Ramos (cell line): ENCODE results near the gene WNT7B.

ENCODE experiments used
- in situ Hi-C: fragments of 300-500 bp; cut with MboI; formaldehyde crosslinking; loops from one replicate; pipeline ENCODE4 v1.14.3; 2022; ENCODE audit warnings: low sequenced_read_pairs; ENCODE audit not compliant: unreplicated experiment

WNT7B gene

GRCh38 chr22:45962756-45963324 lies 14.1 kb downstream of the WNT7B start:
- in situ Hi-C loops, result no loop called here

DNA sequence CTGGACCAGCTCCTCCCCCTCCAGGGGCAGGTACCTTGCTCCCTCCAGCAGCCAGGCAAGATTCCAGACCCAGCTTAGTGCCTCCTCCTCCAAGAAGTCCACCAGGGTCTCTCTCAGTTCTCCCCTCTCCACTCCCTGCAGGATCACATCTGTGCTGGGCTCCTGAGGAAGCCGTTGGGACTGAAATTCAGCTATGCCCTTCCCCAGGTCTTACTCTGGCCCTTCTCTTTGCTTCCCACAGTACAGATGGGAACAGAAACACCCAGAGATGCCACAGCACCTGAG lies 14.6 kb downstream of the WNT7B start:
- in situ Hi-C loops, result no loop called here

- in situ Hi-C loops, result no loop called here
Measured at GRCh38 chr22:45961679-45962433, 15.1 kb downstream of the WNT7B start.

GRCh38 chr22:45960477-45961386 lies 16.2 kb downstream of the WNT7B start:
- in situ Hi-C loops, result no loop called here

- in situ Hi-C loops, result no loop called here
Measured at GRCh38 chr22:45959719-45960476, 17.1 kb downstream of the WNT7B start.

GRCh38 chr22:45958971-45959370 lies 18.0 kb downstream of the WNT7B start:
- in situ Hi-C loops, result no loop called here

GRCh38 chr22:45957826-45958225 lies 19.1 kb downstream of the WNT7B start:
- in situ Hi-C loops, result no loop called here

GRCh38 chr22:45953178-45953577 lies 23.8 kb downstream of the WNT7B start:
- in situ Hi-C loops, result no loop called here

GRCh38 chr22:45952553-45952952 lies 24.4 kb downstream of the WNT7B start:
- in situ Hi-C loops, result no loop called here

DNA sequence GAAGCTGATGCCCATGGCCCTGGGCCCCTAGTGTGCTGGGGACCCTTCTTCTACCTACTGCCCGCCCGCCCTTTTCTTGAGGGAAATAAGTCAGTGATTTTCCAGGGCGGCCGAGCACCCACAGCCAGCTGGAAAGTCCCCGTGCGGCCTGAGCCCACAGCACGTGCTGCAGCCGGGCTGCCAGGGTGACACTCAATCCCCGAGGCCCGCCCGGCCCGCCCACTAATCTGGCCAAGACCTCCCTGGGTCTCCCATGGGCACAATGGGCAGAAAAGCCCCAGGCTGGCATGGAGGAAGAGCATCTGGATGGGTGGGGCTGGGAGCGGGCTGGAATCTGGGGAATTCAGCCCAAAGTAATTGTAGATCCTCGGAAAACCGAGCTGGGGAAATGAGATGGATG lies 24.8 kb downstream of the WNT7B start:
- in situ Hi-C loops, result no loop called here

DNA sequence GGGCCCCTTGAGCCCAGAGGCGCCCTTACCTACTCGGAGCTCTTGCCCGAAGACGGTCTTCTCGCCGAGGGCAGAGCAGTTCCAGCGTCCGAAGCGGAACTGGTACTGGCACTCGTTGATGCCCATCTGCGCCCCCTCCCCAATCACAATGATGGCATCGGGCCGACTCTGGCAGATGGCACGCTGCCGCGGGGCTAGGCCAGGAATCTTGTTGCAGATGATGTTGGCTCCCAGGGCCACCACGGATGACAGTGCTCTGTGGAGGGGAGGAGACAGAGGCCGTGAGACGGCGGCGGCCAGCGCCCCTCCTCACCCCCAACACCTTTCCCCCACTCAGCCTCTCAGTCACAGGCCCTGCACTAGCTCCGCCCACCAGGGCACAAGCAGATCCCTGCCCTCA lies 27.1 kb downstream of the WNT7B start:
- in situ Hi-C loops, result no loop called here

GRCh38 chr22:45949258-45949870 lies 27.6 kb downstream of the WNT7B start:
- in situ Hi-C loops, result no loop called here

DNA sequence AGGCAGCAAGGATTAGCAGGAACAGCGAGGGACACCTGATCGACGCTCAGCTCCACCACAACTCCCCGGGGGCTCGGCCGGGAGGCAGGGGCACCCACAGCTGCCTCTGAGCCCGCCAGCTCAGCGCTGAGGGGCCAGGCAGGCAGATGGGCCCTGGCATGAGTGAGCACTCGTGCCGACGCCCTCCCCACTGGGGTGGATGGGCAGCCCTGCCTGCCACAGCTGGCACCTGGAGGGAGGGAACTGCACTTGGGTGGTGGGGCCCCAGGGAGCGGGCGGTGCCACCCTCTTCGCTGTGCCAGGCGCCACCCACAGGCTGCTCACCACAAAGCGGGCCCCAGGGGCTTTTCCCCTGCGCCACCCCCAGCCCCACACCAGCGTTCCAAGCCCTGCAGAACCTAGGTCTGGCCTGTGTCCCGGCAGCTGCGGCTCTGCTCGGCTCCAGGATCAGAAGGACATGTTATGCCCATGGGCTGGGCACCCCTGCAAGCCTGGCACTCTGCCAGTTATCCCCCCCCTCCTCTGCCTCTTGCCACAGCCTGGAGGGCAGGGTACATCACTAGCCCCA lies 28.8 kb downstream of the WNT7B start:
- in situ Hi-C loops, result no loop called here

GRCh38 chr22:45946805-45947600 lies 30.0 kb downstream of the WNT7B start:
- in situ Hi-C loops, result no loop called here

DNA sequence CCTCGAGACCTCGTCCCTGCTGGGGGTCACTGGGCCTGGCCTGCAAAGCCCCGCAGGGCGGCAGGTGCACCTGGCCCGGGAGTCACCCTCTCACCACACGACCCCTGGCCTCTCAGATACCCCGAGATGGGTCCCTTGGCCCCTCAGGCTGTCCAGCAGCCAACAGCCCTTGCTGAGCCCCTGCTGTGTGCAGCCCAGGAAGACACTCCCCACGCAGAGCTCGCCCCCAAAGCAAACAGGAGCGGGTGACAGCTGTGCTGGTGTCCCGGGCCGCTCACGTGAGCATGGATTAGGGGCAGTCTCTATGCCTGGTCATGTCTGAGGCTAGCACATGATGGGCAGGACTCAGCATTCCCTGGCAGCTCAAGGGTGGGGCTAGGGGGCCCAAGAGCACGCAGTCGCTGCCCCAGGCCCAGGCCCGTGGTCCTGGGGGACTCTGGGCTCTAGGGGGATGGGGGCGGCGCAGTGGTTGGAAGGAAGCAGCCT lies 31.3 kb downstream of the WNT7B start:
- in situ Hi-C loops, result no loop called here

DNA sequence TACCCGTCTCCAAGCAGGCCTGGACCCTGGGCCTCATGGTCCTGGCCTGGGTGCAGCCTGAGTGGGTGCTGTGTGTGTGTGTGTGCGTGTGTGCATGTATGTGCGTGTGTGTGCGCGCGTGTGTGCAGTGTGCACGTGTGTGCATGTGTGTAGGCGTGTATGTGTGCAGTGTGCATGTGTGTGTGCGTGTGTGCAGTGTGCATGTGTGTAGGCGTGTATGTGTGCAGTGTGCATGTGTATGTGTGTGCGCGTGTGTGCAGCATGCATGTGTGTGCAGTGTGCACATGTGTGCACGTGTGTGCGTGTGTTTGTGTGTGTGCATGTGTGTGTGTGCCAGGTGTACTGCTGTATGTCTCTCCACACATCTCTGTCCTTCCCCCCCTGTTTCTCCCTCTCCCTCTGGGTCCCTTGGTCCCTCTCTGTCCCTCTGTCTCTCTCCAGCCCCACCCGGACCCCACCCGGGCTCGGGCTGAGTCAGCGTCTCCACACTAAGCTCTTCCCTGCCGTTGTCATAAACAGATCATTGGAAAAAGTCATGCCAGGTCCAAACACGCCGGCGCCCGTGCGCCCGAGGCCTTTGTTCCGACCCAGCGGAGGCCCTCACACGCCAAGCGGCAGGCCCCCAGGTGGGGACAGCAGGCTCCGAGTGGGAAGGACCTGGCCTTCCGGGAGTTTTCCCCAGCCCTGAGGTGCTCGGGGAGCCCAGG lies 34.0 kb downstream of the WNT7B start:
- in situ Hi-C loops, result no loop called here

GRCh38 chr22:45942344-45942743 lies 34.6 kb downstream of the WNT7B start:
- in situ Hi-C loops, result no loop called here

GRCh38 chr22:45938913-45939312 lies 38.0 kb downstream of the WNT7B start:
- in situ Hi-C loops, result no loop called here
